HG03060 (cell line): Measurements from ENCODE around the gene NDUFC2.
"Not testable (repeated sequence)": the region's sequence is repeated elsewhere in the genome, so short reads cannot be mapped to it uniquely, and the experiment has no call there.

ENCODE experiments used
- ATAC-seq: cut with Tn5 transposase; IDR thresholded peaks from one replicate; pipeline ENCODE4 v1.9.1; 2021; ENCODE audit warnings: low read depth, moderate number of reproducible peaks; ENCODE audit not compliant: unreplicated experiment

NDUFC2 gene

GRCh38 chr11:78080818-78081495, 1.3 kb upstream of the NDUFC2 start:
- ATAC-seq: no peak

GRCh38 chr11:78080084-78080817, 589 bp upstream of the NDUFC2 start:
- ATAC-seq: no peak

- no peak for ATAC-seq
Observed at GRCh38 chr11:78078218-78079167, 1.2 kb downstream of the NDUFC2 start.

GRCh38 chr11:78077592-78077991, 2.1 kb downstream of the NDUFC2 start:
- ATAC-seq: not testable (repeated sequence)

- ATAC-seq: no peak
Observed at GRCh38 chr11:78076733-78077403, 2.8 kb downstream of the NDUFC2 start.

GRCh38 chr11:78074756-78075155, 4.9 kb downstream of the NDUFC2 start:
- no peak for ATAC-seq

GRCh38 chr11:78072455-78072854, 7.2 kb downstream of the NDUFC2 start:
- ATAC-seq: no peak

GRCh38 chr11:78071717-78072116, 7.9 kb downstream of the NDUFC2 start:
- ATAC-seq: no peak

- ATAC-seq: no peak
Observed at GRCh38 chr11:78070621-78071020, 9.0 kb downstream of the NDUFC2 start.

GRCh38 chr11:78069465-78069864, 10.2 kb downstream of the NDUFC2 start:
- ATAC-seq: no peak

GRCh38 chr11:78067704-78068103, 12.0 kb downstream of the NDUFC2 start:
- no peak for ATAC-seq

- no peak for ATAC-seq
Observed at GRCh38 chr11:78066471-78066870, 13.2 kb downstream of the NDUFC2 start.

GRCh38 chr11:78065203-78065602, 14.5 kb downstream of the NDUFC2 start:
- ATAC-seq: no peak

GRCh38 chr11:78063440-78064181, 16.1 kb downstream of the NDUFC2 start, which contains the start of gene THRSP:
Gene THRSP, plus strand, starts transcription at chr11:78063861. Its CDS starts 21 bp downstream, at chr11:78063882.
- no peak for ATAC-seq

- no peak for ATAC-seq
Observed at GRCh38 chr11:78062671-78063070, 17.0 kb downstream of the NDUFC2 start.

GRCh38 chr11:78061921-78062311, 17.7 kb downstream of the NDUFC2 start:
- no peak for ATAC-seq

- no peak for ATAC-seq
Observed at GRCh38 chr11:78061088-78061920, 18.4 kb downstream of the NDUFC2 start.

GRCh38 chr11:78060533-78060932, 19.1 kb downstream of the NDUFC2 start:
- ATAC-seq: no peak
